Testis (tissue), 2 donors: Measurements from ENCODE around the gene GABRR1.
"Not testable (repeated sequence)": the region's sequence is repeated elsewhere in the genome, so short reads cannot be mapped to it uniquely, and the experiment has no call there.

Experiments used
- CTCF ChIP-seq, 3 experiments: fragments of 450-650 bp in 2 of 3; fragments of 200-600 bp in 1 of 3; sonication (generic) in 1 of 3; IDR thresholded peaks; one replicate each; pipeline ENCODE4 v1.5.1; 2016 to 2019; ENCODE audit warnings: antibody characterized with exemption in 3 of 3, mild to moderate bottlenecking in 2 of 3, moderate library complexity in 1 of 3
- POLR2A ChIP-seq: fragments of 450-650 bp; IDR thresholded peaks from one replicate; pipeline ENCODE4 v1.6.1; 2017; ENCODE audit warnings: antibody characterized with exemption, mild to moderate bottlenecking, moderate library complexity

- not testable (repeated sequence) for TF ChIP-seq POLR2A; CTCF (IDR thresholded peaks at IDR 0.05)
Measured at GRCh38 chr6:89233605-89234004, 16.4 kb upstream of the GABRR1 start.
